A549 treated with RU486 at 1 μM for 4 hours (cell line): Measurements from ENCODE around the gene CCHCR1. TPM values are rescaled to one million over a fixed set of nuclear protein-coding genes. Genes with fewer than 3 reads are reported as not detected.

Source experiments
- total RNA-seq: library from RNA; stranded (reverse); fragments of 200-300 nt; extraction: Qiagen RNA extraction; gene quantifications from 5 replicates; pipeline ENCODE4 v1.2.3, GENCODE V29; 2022; ENCODE audit warnings: low read depth

CCHCR1 gene, protein sequence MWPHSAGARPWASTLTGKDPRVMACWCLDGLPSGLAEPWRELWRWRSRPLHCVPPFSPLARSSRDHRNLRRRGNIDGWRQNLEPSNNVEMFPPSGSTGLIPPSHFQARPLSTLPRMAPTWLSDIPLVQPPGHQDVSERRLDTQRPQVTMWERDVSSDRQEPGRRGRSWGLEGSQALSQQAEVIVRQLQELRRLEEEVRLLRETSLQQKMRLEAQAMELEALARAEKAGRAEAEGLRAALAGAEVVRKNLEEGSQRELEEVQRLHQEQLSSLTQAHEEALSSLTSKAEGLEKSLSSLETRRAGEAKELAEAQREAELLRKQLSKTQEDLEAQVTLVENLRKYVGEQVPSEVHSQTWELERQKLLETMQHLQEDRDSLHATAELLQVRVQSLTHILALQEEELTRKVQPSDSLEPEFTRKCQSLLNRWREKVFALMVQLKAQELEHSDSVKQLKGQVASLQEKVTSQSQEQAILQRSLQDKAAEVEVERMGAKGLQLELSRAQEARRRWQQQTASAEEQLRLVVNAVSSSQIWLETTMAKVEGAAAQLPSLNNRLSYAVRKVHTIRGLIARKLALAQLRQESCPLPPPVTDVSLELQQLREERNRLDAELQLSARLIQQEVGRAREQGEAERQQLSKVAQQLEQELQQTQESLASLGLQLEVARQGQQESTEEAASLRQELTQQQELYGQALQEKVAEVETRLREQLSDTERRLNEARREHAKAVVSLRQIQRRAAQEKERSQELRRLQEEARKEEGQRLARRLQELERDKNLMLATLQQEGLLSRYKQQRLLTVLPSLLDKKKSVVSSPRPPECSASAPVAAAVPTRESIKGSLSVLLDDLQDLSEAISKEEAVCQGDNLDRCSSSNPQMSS
- total RNA-seq, result 6.5 to 7.3 TPM (median 6.7 TPM) in 5 replicates

GRCh38 chr6:31157513-31158139, at the start of gene CCHCR1:
CCHCR1 (minus strand) TSS chr6:31157802; CDS start chr6:31157600, 202 bp downstream.

GRCh38 chr6:31170600-31170881, 12.9 kb upstream of the CCHCR1 start, which contains the start of gene POU5F1:
POU5F1 (minus strand) TSS chr6:31170682; CDS start chr6:31170620, 62 bp downstream.

DNA sequence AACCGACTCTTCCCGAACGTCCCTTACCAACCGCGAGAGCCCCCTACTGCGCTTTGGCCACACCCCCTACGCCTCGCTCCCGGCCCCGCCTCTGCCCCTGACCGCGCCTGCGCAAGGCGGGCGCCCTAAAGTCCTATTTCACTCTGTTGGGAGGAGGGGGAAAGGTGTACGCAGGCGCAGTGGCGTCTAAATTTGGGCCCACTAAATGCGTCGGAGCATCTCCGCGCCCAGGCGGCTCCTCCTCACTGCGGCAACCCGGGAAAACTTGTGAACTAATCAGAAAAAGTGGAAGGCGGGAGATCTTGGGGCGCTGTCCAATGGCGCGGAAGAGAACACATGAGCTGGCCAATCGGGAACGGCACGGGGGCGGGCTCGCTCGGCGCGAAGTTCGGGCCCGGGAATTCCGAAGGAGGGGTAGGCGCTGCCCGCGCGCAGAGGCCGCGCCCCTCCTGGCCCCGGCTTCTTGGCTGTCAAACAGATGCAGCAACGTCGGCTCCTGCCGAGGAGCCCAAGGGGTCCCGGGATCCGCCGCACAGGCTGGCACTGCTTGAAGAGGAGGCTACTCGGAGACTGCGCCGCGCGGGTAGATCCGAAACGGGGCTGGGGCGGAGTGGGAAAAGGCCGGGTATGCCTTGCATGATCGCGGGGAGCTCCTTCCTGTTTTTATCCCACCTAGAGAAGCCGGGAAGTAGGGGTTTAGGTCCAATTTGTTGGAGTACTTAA, 699 bp upstream of the CCHCR1 start, which contains the start of gene TCF19:
Gene TCF19 (plus strand): TSS at position 450 of the 723 bp plus-strand sequence. CDS start 881 bp downstream, outside the sequence.

DNA sequence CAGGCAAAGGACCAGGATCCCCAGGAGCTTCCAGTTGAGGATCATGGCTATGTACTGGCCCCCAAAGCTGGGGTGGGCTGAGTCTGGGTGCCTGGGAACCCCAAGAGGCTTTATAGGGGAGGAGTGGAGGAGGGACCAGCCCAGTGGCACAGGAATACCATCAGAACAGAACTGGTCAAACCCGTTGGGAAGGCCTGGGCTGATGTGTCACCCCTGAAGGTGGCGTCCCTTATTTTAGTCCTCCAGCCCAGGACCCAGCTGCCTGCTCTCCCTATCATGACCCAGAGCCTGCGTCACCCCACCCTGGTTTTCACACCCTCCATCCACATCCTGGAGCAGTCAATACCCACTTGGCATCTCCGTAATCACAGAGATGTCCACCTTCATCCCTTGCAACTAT, 18.6 kb downstream of the CCHCR1 start, which contains the start of gene PSORS1C2:
Gene PSORS1C2 (minus strand): TSS at position 85 of the 400 bp plus-strand sequence. CDS start 40 bp downstream, at position 45.

GRCh38 chr6:31120151-31120915, 37.3 kb downstream of the CCHCR1 start, which contains the start of gene CDSN:
CDSN (minus strand) TSS chr6:31120446; CDS start chr6:31120419, 27 bp downstream.

DNA sequence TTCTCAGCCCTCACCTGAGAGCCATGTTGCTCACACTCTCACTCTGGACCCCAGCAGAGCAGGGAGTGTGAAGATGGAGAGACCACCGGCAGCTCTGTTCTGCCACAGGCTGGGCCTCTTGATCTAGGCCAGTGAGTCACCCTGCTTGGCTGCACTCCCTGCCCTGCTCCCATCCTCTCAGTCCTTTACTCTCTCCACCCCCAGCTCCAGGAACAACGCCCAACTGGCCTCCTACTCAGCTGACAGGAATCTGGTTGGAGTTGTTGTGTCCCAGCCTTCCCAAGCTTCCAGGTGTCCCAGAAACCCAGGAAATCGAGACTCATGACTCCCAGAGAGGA, 43.1 kb downstream of the CCHCR1 start, which contains the start of gene PSORS1C1:
Gene PSORS1C1 (plus strand): TSS at position 260 of the 338 bp plus-strand sequence. CDS start 14,833 bp downstream, outside the sequence.

GRCh38 chr6:31112478-31112877, 45.1 kb downstream of the CCHCR1 start, which contains the start of gene C6orf15:
C6orf15 (minus strand) TSS chr6:31112575; CDS start chr6:31112555, 20 bp downstream.

Other genes with a start within 250 kb of the CCHCR1 start
- 14.8 to 23.5 TPM (median 19.2 TPM) in 5 replicates for gene GTF2H4, start 249.6 kb downstream of the CCHCR1 start, total RNA-seq
- gene VARS2, start 243.6 kb downstream of the CCHCR1 start, total RNA-seq, result 9.1 to 11.7 TPM (median 11.2 TPM) in 5 replicates
- gene SFTA2, start 225.6 kb downstream of the CCHCR1 start, total RNA-seq, result not detected in 5 replicates
- gene MUCL3, start 216.8 kb downstream of the CCHCR1 start, total RNA-seq, result 0.01 to 0.05 TPM (median 0.02 TPM) in 3 of 5 replicates, not detected in the others
- not detected in 5 replicates for gene MUC21, start 174.1 kb downstream of the CCHCR1 start, total RNA-seq
- gene MUC22, start 147.3 kb downstream of the CCHCR1 start, total RNA-seq, result 0.01 to 0.03 TPM in 2 of 5 replicates, not detected in the others
- not detected in 5 replicates for gene C6orf15, start 45.2 kb downstream of the CCHCR1 start, total RNA-seq
- gene PSORS1C1, start 43.0 kb downstream of the CCHCR1 start, total RNA-seq, result 3.0 to 4.4 TPM (median 4.1 TPM) in 5 replicates
- gene CDSN, start 37.4 kb downstream of the CCHCR1 start, total RNA-seq, result not detected in 5 replicates
- gene PSORS1C2, start 18.7 kb downstream of the CCHCR1 start, total RNA-seq, result not detected in 5 replicates
- 12.1 to 15.0 TPM (median 13.7 TPM) in 5 replicates for gene TCF19, start 787 bp upstream of the CCHCR1 start, total RNA-seq
- 2.8 to 6.0 TPM (median 4.1 TPM) in 5 replicates for gene POU5F1, start 12.9 kb upstream of the CCHCR1 start, total RNA-seq
- 44.7 to 60.0 TPM (median 50.9 TPM) in 5 replicates for gene HLA-C, start 114.3 kb upstream of the CCHCR1 start, total RNA-seq
- 24.5 to 36.5 TPM (median 29.0 TPM) in 5 replicates for gene HLA-B, start 199.4 kb upstream of the CCHCR1 start, total RNA-seq
- gene MICA, start 245.8 kb upstream of the CCHCR1 start, total RNA-seq, result 25.6 to 27.7 TPM (median 26.8 TPM) in 5 replicates